Fibroblast of skin of left biceps (primary cell): ENCODE data around the gene TSPAN5.
A peak's percentile ranks its signal among the peaks of the same experiment; 100 is the strongest.
"Not testable (repeated sequence)": the region's sequence is repeated elsewhere in the genome, so short reads cannot be mapped to it uniquely, and the experiment has no call there.

ENCODE experiments used
- DNase-seq, 2 experiments: peaks; one replicate each; pipeline ENCODE4 v3.0.0-alpha.2; 2013; ENCODE audit warnings: low read depth in 2 of 2

Gene TSPAN5

GRCh38 chr4:98496152-98496845 lies 162.1 kb downstream of the TSPAN5 start:
- no peak for DNase-seq

- no peak for DNase-seq
Measured at GRCh38 chr4:98493296-98493695, 165.1 kb downstream of the TSPAN5 start.

GRCh38 chr4:98491899-98492559 lies 166.4 kb downstream of the TSPAN5 start:
- peak; percentile 59 to 60 for DNase-seq

GRCh38 chr4:98490251-98490650 lies 168.2 kb downstream of the TSPAN5 start:
- no peak for DNase-seq

GRCh38 chr4:98485816-98486345 lies 172.5 kb downstream of the TSPAN5 start:
- DNase-seq = no peak

GRCh38 chr4:98484031-98484430 lies 174.4 kb downstream of the TSPAN5 start:
- no peak for DNase-seq

- no peak for DNase-seq
Measured at GRCh38 chr4:98482847-98483806, 175.3 kb downstream of the TSPAN5 start.

- no peak for DNase-seq
Measured at GRCh38 chr4:98482503-98482846, 175.9 kb downstream of the TSPAN5 start.

- no peak for DNase-seq
Measured at GRCh38 chr4:98481167-98481566, 177.2 kb downstream of the TSPAN5 start.

GRCh38 chr4:98480535-98480934 lies 177.9 kb downstream of the TSPAN5 start:
- no peak for DNase-seq

GRCh38 chr4:98479590-98479989 lies 178.8 kb downstream of the TSPAN5 start:
- DNase-seq = not testable (repeated sequence)

- no peak for DNase-seq
Measured at GRCh38 chr4:98476891-98477290, 181.5 kb downstream of the TSPAN5 start.

- peak; percentile 29 to 34 for DNase-seq
Measured at GRCh38 chr4:98474408-98474844, 184.0 kb downstream of the TSPAN5 start.

GRCh38 chr4:98473046-98473445 lies 185.4 kb downstream of the TSPAN5 start:
- no peak for DNase-seq

- DNase-seq = no peak
Measured at GRCh38 chr4:98470831-98471230, 187.6 kb downstream of the TSPAN5 start.

- DNase-seq = no peak
Measured at GRCh38 chr4:98470366-98470765, 188.0 kb downstream of the TSPAN5 start.

- no peak for DNase-seq
Measured at GRCh38 chr4:98469771-98470170, 188.6 kb downstream of the TSPAN5 start.

GRCh38 chr4:98468709-98469108 lies 189.7 kb downstream of the TSPAN5 start:
- no peak for DNase-seq

GRCh38 chr4:98467627-98468072 lies 190.8 kb downstream of the TSPAN5 start:
- peak; percentile 72 to 78 for DNase-seq

- DNase-seq = no peak
Measured at GRCh38 chr4:98466868-98467599, 191.4 kb downstream of the TSPAN5 start.

- no peak for DNase-seq
Measured at GRCh38 chr4:98462487-98462886, 195.9 kb downstream of the TSPAN5 start.
